ENCODE results near the gene KLC1. TPM values are rescaled to one million over a fixed set of nuclear protein-coding genes. Genes with fewer than 3 reads are reported as not detected.

The KLC1 gene
- total RNA-seq, 1 donor from 2014 or later = 178 TPM

DNA sequence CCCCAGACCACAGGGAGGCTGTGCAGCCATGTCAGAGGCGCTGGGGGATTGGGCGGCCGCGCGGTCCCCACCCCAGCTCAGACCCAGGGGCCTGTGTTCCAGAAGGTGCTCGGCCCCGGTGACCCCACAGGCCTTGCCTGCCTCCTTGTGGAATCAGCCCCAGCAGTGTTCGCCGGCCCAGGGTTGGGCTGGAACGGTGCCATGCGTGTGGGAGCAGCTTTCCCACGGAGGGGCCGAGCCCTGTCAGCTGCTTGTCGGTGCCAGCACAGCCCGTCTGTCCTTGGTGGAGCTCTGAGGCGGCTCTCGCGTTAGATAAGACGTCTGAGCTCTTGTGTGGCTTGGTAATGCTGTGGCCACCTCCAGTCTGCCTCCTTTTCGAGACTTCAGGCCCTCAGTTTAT, 95.1 kb downstream of the KLC1 start:
- TF ChIP-seq CTCF (IDR thresholded peaks at IDR 0.05; ENCODE audit: unreplicated experiment) = no peak
- no peaks in the 10 kb centered on the region for H3K27me3 Mint-ChIP-seq
- H3K4me3 Mint-ChIP-seq (ENCODE audit: low read depth) = no peak overlapping the region
- H3K9me3 Mint-ChIP-seq (ENCODE audit: low read depth) = no peaks in the 10 kb centered on the region
- H3K4me1 Mint-ChIP-seq (ENCODE audit: low read depth) = peaks cover 13% of the 10 kb centered on the region
- peaks cover 7% of the 10 kb centered on the region for H3K36me3 Mint-ChIP-seq (ENCODE audit: insufficient read depth)
- DNase-seq (ENCODE audit: low spot score, unreplicated experiment) = no peak
- no peak overlapping the region for H3K27ac Mint-ChIP-seq

DNA sequence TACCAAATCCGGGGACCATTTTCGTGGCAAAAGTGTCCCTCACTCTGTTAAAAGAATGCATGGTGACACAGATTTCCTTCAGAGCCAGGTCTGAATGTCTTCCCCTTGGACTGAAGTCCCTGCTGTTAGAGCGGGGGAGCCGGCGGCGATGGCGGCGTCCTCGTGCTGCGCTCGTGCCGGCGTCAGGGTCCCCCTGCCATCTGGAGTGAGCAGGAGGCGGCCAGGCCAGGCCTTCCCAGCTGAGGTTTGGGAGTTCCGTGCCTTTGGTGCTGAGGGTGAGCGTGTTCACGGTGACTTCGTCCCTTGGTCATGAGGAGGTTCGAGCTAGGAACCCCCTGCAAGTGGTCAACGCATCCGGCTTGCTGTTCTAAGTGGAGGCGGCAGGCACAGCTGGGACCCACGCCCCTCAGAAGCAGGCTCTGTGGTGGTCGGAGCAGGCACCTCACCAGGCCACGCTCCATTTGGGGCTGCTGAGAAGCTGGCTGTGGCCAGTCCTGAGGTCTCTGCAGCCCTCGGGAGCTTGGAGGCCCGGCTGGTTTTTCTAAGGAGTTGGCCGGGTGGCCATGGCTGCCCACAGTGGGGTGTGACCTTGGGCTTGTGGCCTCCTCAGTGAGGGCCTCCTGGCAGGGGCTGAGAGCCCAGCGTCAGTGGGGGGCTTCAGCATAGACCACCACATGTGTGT, 96.1 kb downstream of the KLC1 start:
- H3K27me3 Mint-ChIP-seq = no peaks in the 10 kb centered on the region
- no peak overlapping the region for H3K27ac Mint-ChIP-seq
- no peak for DNase-seq (ENCODE audit: low spot score, unreplicated experiment)
- H3K9me3 Mint-ChIP-seq (ENCODE audit: low read depth) = no peaks in the 10 kb centered on the region
- H3K4me3 Mint-ChIP-seq (ENCODE audit: low read depth) = no peak overlapping the region
- no peak for TF ChIP-seq CTCF (IDR thresholded peaks at IDR 0.05; ENCODE audit: unreplicated experiment)
- peaks cover 18% of the 10 kb centered on the region for H3K4me1 Mint-ChIP-seq (ENCODE audit: low read depth)
- peaks cover 12% of the 10 kb centered on the region for H3K36me3 Mint-ChIP-seq (ENCODE audit: insufficient read depth)

DNA sequence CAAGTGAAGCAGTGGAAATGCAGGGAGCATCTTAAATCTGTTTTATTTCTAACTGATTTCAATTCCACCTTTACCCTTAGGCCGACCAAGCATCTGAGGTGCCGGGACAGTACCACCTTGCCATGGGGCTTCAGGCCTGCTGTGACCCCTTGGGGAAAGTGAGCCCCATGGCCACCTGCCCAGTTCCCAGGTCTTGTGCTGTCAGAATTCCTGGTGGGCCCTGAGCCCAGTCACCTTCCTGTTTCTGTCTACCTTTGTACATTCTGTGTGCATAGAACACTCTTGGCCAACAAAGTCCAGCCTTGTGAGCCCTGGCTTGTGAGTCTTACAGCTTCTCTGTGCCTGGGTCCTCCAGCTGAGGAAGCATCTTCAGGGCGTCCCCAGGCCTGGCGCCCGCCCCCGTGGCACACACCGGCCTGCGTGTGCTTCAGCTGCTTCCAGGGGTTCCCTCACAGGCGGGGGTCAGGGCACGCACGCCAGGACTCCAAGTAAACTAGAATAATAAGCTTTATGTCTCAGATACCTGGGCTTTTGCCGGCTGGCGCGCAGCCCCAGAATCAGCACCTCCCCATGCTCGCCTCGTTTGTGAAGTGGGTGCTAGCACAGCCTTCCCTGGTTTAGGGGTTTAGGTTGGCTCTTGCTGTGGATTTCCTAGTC, 96.9 kb downstream of the KLC1 start:
- H3K27me3 Mint-ChIP-seq = no peaks in the 10 kb centered on the region
- no peaks in the 10 kb centered on the region for H3K9me3 Mint-ChIP-seq (ENCODE audit: low read depth)
- no peak for DNase-seq (ENCODE audit: low spot score, unreplicated experiment)
- no peak for TF ChIP-seq CTCF (IDR thresholded peaks at IDR 0.05; ENCODE audit: unreplicated experiment)
- H3K4me3 Mint-ChIP-seq (ENCODE audit: low read depth) = no peak overlapping the region
- peaks cover 12% of the 10 kb centered on the region for H3K36me3 Mint-ChIP-seq (ENCODE audit: insufficient read depth)
- H3K4me1 Mint-ChIP-seq (ENCODE audit: low read depth) = peaks cover 18% of the 10 kb centered on the region
- no peak overlapping the region for H3K27ac Mint-ChIP-seq

GRCh38 chr14:103726474-103726873, 97.5 kb downstream of the KLC1 start:
- Mint-ChIP-seq H3K27ac (no peak overlapping the region), H3K4me3 (ENCODE audit: low read depth) (no peak overlapping the region), H3K9me3 (ENCODE audit: low read depth) (no peaks in the 10 kb centered on the region), H3K4me1 (ENCODE audit: low read depth) (peaks cover 18% of the 10 kb centered on the region), H3K36me3 (ENCODE audit: insufficient read depth) (peaks cover 12% of the 10 kb centered on the region), H3K27me3 (no peaks in the 10 kb centered on the region)
- no peak for TF ChIP-seq CTCF (IDR thresholded peaks at IDR 0.05; ENCODE audit: unreplicated experiment)
- no peak for DNase-seq (ENCODE audit: low spot score, unreplicated experiment)

GRCh38 chr14:103727313-103727980, 98.4 kb downstream of the KLC1 start:
- peaks cover 12% of the 10 kb centered on the region for H3K36me3 Mint-ChIP-seq (ENCODE audit: insufficient read depth)
- no peak overlapping the region for H3K4me3 Mint-ChIP-seq (ENCODE audit: low read depth)
- no peak overlapping the region for H3K27ac Mint-ChIP-seq
- H3K27me3 Mint-ChIP-seq = no peaks in the 10 kb centered on the region
- no peak for DNase-seq (ENCODE audit: low spot score, unreplicated experiment)
- peaks cover 18% of the 10 kb centered on the region for H3K4me1 Mint-ChIP-seq (ENCODE audit: low read depth)
- TF ChIP-seq CTCF (IDR thresholded peaks at IDR 0.05; ENCODE audit: unreplicated experiment) = no peak
- H3K9me3 Mint-ChIP-seq (ENCODE audit: low read depth) = no peaks in the 10 kb centered on the region

All from progenitor cell of endocrine pancreas (in vitro differentiated cells).